ENCODE results near the gene NSRP1. TPM values are rescaled to one million over a fixed set of nuclear protein-coding genes. Genes with fewer than 3 reads are reported as not detected.

NSRP1 gene
- total RNA-seq, 1 experiment from 2014 or later: 22.8 TPM

GRCh38 chr17:30232824-30233427 is 116.3 kb downstream of the NSRP1 start:
- no peak for TF ChIP-seq USF2 (CRISPR knock-in tag; IDR thresholded peaks at IDR 0.05)
- no peak for TF ChIP-seq ATF3 (CRISPR knock-in tag; conservative IDR thresholded peaks at IDR 0.05)
- no peak for TF ChIP-seq RELA (CRISPR knock-in tag; IDR thresholded peaks at IDR 0.05; ENCODE audit: borderline replicate concordance)
- no peak for TF ChIP-seq EMX1 (CRISPR knock-in tag; IDR thresholded peaks at IDR 0.05)
- no peak for TF ChIP-seq TP53 (CRISPR knock-in tag; IDR thresholded peaks at IDR 0.05)
- no peak for TF ChIP-seq OVOL2 (CRISPR knock-in tag; IDR thresholded peaks at IDR 0.05; ENCODE audit: borderline replicate concordance)
- no peak for TF ChIP-seq NFE2L1 (CRISPR knock-in tag; IDR thresholded peaks at IDR 0.05)
- TF ChIP-seq E2F1 (CRISPR knock-in tag; IDR thresholded peaks at IDR 0.05): no peak
- TF ChIP-seq HMGXB4 (CRISPR knock-in tag; IDR thresholded peaks at IDR 0.05): no peak
- no peak for TF ChIP-seq ZNF512 (CRISPR knock-in tag; IDR thresholded peaks at IDR 0.05; ENCODE audit: borderline replicate concordance)
- TF ChIP-seq ATF1 (CRISPR knock-in tag; IDR thresholded peaks at IDR 0.05): no peak
- no peak for TF ChIP-seq AFF4 (CRISPR knock-in tag; IDR thresholded peaks at IDR 0.05; ENCODE audit: borderline replicate concordance)
- no peak for TF ChIP-seq GABPB1 (CRISPR knock-in tag; IDR thresholded peaks at IDR 0.05)
- no peak for TF ChIP-seq NR1H2 (CRISPR knock-in tag; IDR thresholded peaks at IDR 0.05)
- TF ChIP-seq FOXP1 (CRISPR knock-in tag; IDR thresholded peaks at IDR 0.05; ENCODE audit: borderline replicate concordance): no peak
- TF ChIP-seq RORB (CRISPR knock-in tag; IDR thresholded peaks at IDR 0.05): no peak
- TF ChIP-seq NFATC4 (CRISPR knock-in tag; IDR thresholded peaks at IDR 0.05): no peak
- TF ChIP-seq HMGA2 (CRISPR knock-in tag; IDR thresholded peaks at IDR 0.05): no peak
- TF ChIP-seq JAZF1 (CRISPR knock-in tag; IDR thresholded peaks at IDR 0.05): no peak
- TF ChIP-seq SMAD4 (CRISPR knock-in tag; IDR thresholded peaks at IDR 0.05): no peak
- Mint-ChIP-seq H3K9me3 (no peaks in the 10 kb centered on the region), H3K27me3 (ENCODE audit: low read depth) (peaks cover 61% of the 10 kb centered on the region), H3K4me3 (no peak overlapping the region), H3K27ac (no peak overlapping the region), H3K4me1 (peaks cover 11% of the 10 kb centered on the region), H3K36me3 (no peaks in the 10 kb centered on the region)
- ATAC-seq (no peak), DNase-seq (ENCODE audit: low spot score) (no peak)
- CTCF ChIA-PET: interaction anchor here (1.1 to 1.6 kb wide), 3 partner anchors 128 to 140 kb away, joined by 3 to 6 read pairs (median 3); no protein-coding TSS in a partner anchor
- POLR2A ChIA-PET: no interaction called here
